Stimulated activated CD8-positive, alpha-beta memory T cell treated with anti-CD3 and anti-CD28 coated beads, Interleukin-4, amount 100 ng/mL, for 48 hours (primary cell): ENCODE data around the gene ATP6V1G2.
A peak's percentile ranks its signal among the peaks of the same experiment; 100 is the strongest.

Experiments used
- DNase-seq: peaks from one replicate; pipeline ENCODE4 v3.0.0-alpha.2; 2020

ATP6V1G2 gene

GRCh38 chr6:31575335-31575901 lies 29.0 kb upstream of the ATP6V1G2 start, which contains the start of gene TNF:
Gene TNF, plus strand, starts transcription at chr6:31575565. Its CDS starts 177 bp downstream, at chr6:31575742.
- peak; percentile 89 for DNase-seq

- peak; percentile 81 for DNase-seq
Observed at GRCh38 chr6:31574106-31575061, 28.0 kb upstream of the ATP6V1G2 start.

- peak; percentile 55 for DNase-seq
Observed at GRCh38 chr6:31573239-31574105, 27.1 kb upstream of the ATP6V1G2 start.

- peak; percentile 88 for DNase-seq
Observed at GRCh38 chr6:31572041-31572911, 25.9 kb upstream of the ATP6V1G2 start, which contains the start of gene LTA. Gene LTA, plus strand, starts transcription at chr6:31572289. Its CDS starts 454 bp downstream, at chr6:31572743.

- DNase-seq: no peak
Observed at GRCh38 chr6:31569861-31570536, 23.6 kb upstream of the ATP6V1G2 start.

- peak; percentile 75 for DNase-seq
Observed at GRCh38 chr6:31568537-31568961, 22.1 kb upstream of the ATP6V1G2 start.

- DNase-seq: peak; percentile 60
Observed at GRCh38 chr6:31567531-31568370, 21.3 kb upstream of the ATP6V1G2 start.

- DNase-seq: no peak
Observed at GRCh38 chr6:31560697-31561058, 14.3 kb upstream of the ATP6V1G2 start.

- peak; percentile 72 for DNase-seq
Observed at GRCh38 chr6:31559958-31560696, 13.7 kb upstream of the ATP6V1G2 start.

GRCh38 chr6:31559606-31559957 lies 13.2 kb upstream of the ATP6V1G2 start:
- DNase-seq: no peak

- peak; percentile 77 for DNase-seq
Observed at GRCh38 chr6:31558631-31559500, 12.5 kb upstream of the ATP6V1G2 start.

GRCh38 chr6:31558318-31558625 lies 11.9 kb upstream of the ATP6V1G2 start:
- DNase-seq: no peak

GRCh38 chr6:31557443-31558317 lies 11.3 kb upstream of the ATP6V1G2 start:
- DNase-seq: no peak

- DNase-seq: no peak
Observed at GRCh38 chr6:31556307-31556706, 9.9 kb upstream of the ATP6V1G2 start.

- peak; percentile 72 for DNase-seq
Observed at GRCh38 chr6:31551371-31551770, 5.0 kb upstream of the ATP6V1G2 start.

- no peak for DNase-seq
Observed at GRCh38 chr6:31548544-31548873, 2.1 kb upstream of the ATP6V1G2 start.

GRCh38 chr6:31547727-31548543 lies 1.5 kb upstream of the ATP6V1G2 start:
- no peak for DNase-seq
